HG02610 (cell line): Measurements from ENCODE around the gene PCCA.
"Not testable (repeated sequence)": the region's sequence is repeated elsewhere in the genome, so short reads cannot be mapped to it uniquely, and the experiment has no call there.

Experiments used
- ATAC-seq: cut with Tn5 transposase; IDR thresholded peaks from one replicate; pipeline ENCODE4 v1.9.1; 2021; ENCODE audit warnings: mild to moderate bottlenecking, moderate library complexity; ENCODE audit not compliant: unreplicated experiment

The PCCA gene

GRCh38 chr13:100235311-100235901, 146.5 kb downstream of the PCCA start:
- ATAC-seq, result no peak

- ATAC-seq, result no peak
These were observed 151.4 kb downstream of the PCCA start for GRCh38 chr13:100240109-100240779.

DNA sequence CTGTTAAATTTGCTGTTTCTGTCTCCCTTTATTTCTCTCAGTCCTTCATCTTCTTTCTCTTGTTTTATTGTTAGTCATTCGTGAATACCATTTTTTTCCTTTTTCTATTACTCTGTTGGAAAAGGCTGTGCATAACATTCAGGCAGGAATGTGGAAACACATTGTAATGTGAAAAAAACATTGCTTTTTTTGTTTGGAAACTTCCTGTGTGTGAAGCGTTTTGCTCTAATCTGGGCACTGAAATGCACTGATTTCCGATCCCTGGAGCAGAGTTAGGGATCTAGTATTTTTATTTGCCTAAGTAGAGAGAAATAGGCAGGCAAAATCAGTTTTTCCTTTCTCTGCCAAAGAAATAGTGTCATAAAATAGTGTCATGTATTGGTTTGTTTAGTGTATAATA, 155.5 kb downstream of the PCCA start:
- ATAC-seq, result no peak

- ATAC-seq, result no peak
These were observed 156.2 kb downstream of the PCCA start for GRCh38 chr13:100245104-100245503.

- no peak for ATAC-seq
These were observed 159.0 kb downstream of the PCCA start for GRCh38 chr13:100247937-100248336.

DNA sequence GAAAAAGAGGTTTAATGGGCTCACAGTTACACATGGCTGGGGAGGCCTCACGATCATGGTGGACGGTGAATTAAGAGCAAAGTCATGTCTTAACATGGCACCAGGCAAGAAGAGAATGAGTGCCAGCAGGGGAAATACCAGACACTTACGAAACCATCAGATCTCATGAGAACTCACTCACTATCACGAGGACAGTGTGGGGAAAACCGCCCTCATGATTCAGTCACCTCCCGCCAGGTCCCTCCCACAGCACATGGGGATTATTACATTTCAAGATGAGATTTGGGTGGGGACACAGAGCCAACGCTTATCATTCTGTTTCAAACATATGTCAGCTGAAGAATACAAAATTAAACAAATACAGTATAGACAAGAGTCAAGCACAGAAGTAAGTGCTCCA, 165.1 kb downstream of the PCCA start:
- ATAC-seq, result no peak

- no peak for ATAC-seq
These were observed 173.5 kb downstream of the PCCA start for GRCh38 chr13:100262404-100262803.

- ATAC-seq, result no peak
These were observed 177.1 kb downstream of the PCCA start for GRCh38 chr13:100266026-100266425.

- no peak for ATAC-seq
These were observed 180.9 kb downstream of the PCCA start for GRCh38 chr13:100269837-100270236.

GRCh38 chr13:100273138-100273537, 184.2 kb downstream of the PCCA start:
- ATAC-seq, result no peak

GRCh38 chr13:100273552-100273951, 184.7 kb downstream of the PCCA start:
- ATAC-seq, result no peak

DNA sequence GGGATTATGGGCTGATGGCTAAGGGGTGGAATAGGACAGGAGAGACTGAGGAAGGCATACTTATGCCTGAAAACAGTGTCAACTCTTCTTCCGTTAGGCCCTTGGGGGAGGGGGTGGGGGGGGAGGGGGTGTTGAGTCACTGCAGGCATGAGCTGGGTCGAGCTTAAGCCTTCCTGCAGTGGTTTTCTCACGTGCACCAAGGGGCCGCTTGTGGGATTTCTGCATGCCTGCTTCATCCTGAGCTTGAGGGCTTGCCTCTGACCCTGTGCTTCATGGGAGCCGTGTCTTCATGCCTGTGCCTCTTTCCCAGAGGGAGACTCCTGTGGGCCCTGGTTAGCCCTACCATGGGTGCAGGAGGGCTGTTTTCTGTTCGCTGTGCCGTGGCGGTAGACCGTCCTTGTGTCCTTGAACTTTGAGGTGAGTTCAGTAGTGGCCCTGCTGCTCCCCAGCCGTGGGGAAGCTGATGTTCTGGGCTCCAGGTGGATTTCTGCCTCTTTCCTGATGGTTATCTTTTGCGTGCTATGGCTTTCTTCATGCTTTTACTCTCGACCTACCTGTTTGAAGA, 186.1 kb downstream of the PCCA start:
- no peak for ATAC-seq

GRCh38 chr13:100275746-100276145, 186.9 kb downstream of the PCCA start:
- ATAC-seq, result no peak

- no peak for ATAC-seq
These were observed 191.8 kb downstream of the PCCA start for GRCh38 chr13:100280681-100281080.

DNA sequence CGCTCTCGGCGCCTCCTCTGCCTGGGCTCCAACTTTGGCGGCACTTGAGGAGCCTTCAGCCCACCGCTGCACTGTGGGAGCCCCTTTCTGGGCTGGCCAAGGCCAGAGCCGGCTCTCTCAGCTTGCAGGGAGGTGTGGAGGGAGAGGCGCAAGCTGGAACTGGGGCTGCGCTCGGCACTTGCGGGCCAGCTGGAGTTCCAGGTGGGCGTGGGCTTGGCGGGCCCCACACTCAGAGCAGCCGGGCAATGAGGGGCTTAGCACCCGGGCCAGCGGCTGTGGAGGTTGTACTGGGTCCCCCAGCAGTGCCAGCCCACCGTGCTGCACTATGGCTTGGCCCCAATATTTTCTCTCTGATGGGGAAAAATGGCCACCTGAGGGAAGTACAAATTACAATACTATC, 193.4 kb downstream of the PCCA start:
- not testable (repeated sequence) for ATAC-seq

GRCh38 chr13:100290165-100290801, 201.4 kb downstream of the PCCA start:
- ATAC-seq, result no peak

GRCh38 chr13:100291624-100292023, 202.7 kb downstream of the PCCA start:
- ATAC-seq, result no peak

DNA sequence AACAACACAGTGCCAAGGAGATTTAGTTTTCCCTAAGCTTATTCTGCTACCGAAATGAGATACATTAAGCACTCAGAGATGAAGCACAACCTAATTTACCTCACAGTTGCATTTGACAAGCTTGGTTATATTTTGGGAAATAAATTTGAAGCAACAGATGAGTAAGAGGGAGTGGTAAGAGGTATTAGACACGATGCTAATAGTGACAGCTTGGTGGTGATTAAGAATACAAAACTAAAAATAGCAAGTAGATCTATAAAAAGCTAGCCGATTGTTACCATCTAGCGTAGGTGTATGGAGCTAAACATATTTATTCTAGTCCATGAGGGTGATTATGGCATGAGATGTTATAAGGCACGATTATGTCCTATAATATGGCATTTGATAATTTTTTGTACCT, 208.5 kb downstream of the PCCA start:
- ATAC-seq, result no peak

DNA sequence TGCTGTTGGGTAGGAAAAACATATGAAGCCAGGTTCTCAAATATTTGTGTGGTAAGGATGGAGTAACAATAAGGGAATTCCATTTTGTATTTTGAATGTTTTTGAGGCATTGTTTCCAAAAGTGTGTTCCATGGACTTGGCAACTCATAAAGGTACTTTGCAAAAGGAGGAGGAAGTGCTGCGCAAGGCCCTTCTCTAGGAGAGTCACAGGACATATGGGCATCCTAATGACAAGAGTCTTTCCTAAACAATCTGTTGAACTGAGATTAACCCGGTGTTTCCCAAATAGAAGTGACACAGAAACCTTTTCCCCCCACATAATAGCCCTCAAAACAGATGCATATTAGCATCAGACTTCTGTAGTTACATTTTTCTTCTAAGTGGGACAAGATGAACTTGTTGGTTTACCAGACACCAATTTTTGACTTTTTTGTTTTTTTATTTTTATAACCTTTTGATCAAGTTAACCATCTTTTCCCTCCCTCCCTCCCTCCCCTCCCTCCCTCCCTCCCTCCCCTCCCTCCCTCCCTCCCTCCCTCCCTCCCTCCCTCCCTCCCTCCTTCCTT, 209.3 kb downstream of the PCCA start:
- no peak for ATAC-seq

DNA sequence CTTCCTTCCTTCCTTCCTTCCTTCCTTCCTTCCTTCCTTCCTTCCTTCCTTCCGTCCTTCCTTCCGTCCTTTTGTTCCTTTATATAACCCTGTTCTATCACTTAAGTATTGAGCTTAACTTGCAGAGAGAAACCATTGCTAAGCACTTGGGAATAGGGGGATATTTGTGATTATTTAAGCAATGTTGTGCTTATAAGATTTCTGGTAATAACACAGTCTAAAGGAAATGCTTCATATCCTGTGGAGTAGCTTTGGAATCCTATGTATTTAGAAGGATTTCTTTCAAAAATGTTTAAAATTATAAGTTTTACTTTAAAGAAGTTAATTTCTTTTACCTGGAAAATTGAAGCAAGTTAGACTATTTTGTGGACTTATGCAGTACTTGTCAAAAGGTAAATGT, 209.8 kb downstream of the PCCA start:
- no peak for ATAC-seq

GRCh38 chr13:100300243-100300642, 211.3 kb downstream of the PCCA start:
- ATAC-seq, result no peak

DNA sequence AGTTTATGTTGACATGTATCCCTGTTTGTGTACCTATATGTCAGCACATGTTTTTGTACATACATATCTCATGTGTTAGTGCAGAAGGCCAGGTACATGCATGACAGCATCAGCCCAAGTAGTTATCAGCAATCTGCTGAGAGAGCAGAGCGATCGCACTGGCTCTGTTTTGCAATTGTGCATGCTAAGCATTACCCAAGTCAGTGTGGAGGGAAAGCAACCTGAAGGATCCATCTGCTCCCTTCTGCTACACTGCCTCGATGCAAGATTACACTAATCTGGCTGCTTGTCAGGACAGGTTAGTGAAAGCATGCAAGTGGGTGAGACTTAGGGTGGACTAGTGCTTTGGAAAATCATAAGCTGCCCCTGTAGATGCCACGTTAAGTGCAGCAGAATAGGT, 211.8 kb downstream of the PCCA start:
- ATAC-seq, result no peak
